ENCODE results near the gene GLCCI1.

The GLCCI1 gene

DNA sequence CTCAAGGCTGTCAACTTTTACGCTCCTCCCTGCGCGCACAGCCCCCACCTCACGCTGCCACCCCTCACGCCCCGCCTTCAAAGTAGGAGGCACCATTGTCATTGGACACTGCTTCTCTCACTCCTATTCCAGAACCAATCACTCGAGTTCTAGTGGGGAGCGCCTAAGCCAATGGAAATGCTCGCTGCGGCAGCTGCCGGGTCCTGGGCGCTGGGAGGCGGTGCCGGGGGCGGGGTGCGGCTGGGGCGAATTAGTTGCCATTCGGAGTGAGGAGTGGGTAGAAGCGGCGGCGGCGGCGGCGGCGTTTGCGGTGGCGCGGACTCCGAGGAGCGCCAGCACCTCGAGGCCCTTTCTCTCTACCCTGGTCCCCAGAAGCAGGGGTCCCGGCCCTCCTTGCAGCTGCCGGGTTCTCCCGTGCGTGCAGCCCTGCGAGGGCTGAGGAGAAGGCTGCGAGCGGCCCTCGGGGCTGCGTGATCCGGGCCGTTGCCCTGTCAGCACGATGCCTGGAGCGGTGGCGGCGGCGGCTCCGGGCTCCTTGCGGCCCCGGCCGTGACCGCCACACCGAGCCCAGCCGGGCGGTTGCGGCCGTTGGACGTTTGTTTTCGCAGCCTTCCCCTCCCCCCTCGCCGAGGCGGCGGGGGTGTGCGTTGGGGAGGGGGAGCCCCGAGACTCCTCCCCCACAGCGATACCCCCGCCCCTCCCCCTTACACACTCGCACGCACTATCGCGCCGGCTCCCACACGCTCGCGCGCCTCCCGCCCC, at the start of gene GLCCI1:
GLCCI1 (plus strand) TSS at position 253 of the 762 bp plus-strand sequence. CDS start 555 bp downstream, outside the sequence.
- DNase-seq (ENCODE audit: low spot score) = peak; percentile 92

DNA sequence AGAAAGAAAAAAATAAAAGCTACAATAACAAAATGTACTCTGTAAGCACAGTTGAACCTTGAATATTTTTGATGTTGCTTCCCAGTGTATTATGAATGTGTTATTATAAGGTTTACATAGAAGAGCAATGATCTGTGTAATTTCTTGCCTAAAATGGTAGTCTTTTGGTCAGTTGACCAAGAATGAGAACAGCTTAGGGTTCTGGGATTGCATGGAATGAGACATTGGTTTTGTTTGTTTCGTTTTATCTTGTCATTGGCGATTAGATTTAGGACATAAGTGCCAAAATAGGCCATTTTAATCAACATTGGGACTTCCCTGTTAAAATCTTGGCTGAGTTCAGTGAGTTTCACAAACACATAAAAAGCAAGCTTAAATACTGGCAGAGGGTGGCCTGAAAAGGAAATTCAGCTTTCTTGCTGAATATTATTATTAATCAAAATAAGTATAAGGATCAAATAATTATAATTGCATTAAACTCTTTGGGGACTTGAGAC, 49.1 kb upstream of the GLCCI1 start:
- no peak for DNase-seq (ENCODE audit: low spot score)

DNA sequence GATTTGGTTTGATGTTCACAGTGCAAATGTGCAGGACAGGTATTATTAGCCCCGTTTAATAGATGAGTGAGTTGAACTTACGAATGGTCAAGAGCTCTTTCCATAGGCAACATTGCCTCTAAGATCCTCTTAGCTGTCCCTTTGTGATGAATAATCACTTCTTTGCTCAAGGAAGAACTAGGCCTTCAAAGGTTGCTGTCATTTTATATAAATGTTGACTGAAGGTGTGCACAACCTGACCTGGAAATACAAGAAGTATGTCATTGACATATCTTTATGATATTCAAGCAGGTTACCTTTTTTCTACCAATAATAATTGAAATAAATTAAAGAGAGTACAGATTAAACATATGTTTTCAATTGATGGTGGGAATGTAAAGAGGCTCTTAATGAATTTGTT, 48.5 kb upstream of the GLCCI1 start:
- no peak for DNase-seq (ENCODE audit: low spot score)

DNA sequence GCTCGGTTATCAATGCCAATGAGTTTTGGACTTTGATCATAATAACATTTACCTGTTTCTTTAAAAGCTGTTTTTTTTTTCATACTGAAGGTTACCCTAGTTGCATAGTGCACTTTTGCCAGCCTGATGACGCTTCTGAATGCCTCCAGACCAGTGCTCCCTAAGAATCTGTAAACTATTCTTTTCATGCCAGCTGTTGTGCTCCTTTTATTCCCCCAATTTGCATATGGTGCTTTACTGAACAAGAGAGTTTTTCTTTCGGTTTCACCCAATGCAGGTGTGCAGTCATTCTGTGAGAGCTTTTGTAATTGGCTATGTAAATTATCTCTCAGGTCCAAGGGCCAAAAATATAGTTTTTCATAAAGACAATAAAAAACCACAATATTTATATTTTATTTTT, 48.1 kb upstream of the GLCCI1 start:
- DNase-seq (ENCODE audit: low spot score) = no peak

DNA sequence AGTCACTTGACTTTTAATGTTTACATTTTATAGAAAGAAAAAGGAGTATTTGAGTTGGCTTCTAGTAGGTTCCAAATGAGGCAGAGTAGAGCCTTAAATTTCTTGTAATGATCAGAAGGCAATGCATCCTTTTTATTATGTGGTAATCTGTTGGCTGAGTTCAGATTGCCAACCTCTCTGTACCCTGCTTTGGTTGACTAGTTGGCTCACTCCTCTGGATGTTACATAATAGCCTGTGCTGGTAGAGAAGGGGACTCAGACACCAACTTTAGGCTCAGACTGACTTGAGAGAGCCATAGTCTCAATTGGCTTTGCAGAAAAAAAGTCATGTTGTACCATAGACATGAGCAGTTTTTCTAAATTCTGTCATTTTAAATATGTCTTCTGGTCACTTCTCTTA, 46.8 kb upstream of the GLCCI1 start:
- DNase-seq (ENCODE audit: low spot score) = no peak

DNA sequence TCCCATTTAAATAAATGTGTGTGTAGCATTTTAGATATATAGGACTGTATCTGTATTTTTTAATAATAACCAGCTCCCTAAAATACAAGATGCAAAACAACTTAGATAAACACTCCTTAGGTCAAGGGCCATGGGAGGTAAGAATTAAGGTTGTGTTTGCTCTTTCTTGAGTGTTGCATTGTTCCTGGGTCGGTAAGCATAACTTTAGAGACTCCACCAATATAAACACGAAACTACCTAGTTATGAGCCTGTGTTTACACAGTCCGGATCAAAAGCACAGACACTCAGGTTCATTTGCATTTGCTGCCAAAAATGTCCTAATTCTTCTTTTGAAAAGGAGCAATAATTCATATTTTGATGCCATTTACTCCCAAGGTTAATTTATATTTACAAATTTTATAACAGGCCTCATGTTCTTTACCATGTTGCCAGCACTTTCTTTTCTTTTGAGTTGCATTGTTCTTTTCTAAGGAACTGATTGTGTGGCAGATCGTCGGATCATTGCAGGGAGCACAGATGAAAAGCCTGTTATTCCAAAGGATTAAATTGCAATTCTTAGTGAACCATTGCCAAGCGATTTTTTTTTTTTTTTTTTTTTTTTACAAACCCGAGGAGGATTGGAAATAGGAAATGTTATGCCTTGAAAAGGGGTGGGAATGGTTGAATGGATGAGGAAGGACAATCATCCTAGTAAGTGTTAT, 45.8 kb upstream of the GLCCI1 start:
- DNase-seq (ENCODE audit: low spot score) = peak; percentile 40

DNA sequence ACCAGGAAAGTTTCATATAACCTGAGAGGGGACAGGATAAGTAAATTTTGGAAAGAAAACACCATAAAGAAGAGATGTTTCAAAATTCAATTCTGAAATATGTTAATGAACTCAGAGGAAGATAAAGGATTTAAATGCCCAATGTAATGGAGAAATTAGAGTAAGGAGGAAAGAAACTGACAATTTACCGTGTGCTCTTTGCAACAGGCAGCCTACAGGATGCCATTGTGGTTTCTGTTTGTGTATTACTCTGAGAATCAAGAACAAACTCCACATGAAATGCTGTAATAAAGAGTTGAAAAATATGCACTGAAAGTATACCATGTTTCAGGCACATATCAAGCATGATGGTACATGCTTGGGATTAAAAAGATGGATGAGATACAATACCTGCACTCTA, 44.8 kb upstream of the GLCCI1 start:
- no peak for DNase-seq (ENCODE audit: low spot score)

DNA sequence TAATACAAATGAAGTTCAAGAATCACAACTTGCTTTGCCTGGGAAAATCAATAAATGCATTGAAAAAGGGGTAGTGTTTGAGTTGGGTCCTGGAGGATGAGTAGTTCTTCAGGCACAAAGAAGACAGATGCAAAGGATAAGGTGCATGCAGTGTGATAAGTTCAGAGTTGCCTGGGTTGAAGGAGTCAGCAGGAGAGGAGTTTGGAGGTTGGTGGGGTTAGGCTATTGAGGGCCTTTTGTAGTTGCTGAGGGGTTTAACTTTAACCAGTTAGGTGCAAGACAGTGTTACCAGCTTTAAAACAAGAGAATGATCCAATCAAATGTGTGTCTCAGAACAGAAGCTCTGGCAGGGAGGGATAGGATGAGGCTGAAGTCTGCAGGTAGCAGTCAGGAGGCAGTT, 44.3 kb upstream of the GLCCI1 start:
- DNase-seq (ENCODE audit: low spot score) = no peak

DNA sequence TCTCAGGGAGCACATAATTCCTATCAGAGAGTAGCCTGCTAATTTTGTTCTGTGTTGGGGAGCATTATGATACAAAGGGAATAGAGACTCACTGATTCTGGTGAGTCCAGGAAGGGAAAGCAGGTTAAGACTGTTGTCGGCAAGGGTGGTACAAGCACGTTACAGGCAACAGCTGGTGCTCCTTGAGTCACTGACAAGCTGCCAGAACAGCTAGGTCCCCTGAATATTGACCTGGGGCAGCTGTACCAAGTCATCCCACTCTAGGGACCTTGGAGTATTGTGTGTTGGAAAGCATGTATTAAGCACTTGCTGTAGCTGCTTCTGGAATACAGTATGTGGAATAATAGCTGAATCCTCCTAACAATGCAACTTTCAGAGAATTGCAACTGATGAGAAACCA, 37.0 kb upstream of the GLCCI1 start:
- DNase-seq (ENCODE audit: low spot score) = no peak

DNA sequence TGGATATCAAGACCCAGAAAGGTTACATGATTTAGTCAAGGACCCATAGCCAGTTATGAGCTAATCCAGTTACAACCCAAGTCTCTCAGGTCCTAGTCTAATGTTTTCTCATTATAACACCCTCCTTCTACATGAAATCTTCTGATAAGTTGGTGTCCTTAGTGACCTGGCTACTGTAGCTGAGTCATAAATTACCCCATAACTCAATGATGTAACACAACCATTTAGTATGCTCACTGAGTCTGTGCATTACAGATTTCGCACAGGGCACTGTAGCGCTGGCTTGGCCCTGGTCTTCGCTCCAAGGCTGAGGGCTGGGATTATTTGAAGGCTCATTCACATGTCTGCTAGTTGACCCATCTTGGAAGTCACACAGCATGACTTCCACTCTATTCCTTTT, 36.0 kb upstream of the GLCCI1 start:
- DNase-seq (ENCODE audit: low spot score) = no peak

DNA sequence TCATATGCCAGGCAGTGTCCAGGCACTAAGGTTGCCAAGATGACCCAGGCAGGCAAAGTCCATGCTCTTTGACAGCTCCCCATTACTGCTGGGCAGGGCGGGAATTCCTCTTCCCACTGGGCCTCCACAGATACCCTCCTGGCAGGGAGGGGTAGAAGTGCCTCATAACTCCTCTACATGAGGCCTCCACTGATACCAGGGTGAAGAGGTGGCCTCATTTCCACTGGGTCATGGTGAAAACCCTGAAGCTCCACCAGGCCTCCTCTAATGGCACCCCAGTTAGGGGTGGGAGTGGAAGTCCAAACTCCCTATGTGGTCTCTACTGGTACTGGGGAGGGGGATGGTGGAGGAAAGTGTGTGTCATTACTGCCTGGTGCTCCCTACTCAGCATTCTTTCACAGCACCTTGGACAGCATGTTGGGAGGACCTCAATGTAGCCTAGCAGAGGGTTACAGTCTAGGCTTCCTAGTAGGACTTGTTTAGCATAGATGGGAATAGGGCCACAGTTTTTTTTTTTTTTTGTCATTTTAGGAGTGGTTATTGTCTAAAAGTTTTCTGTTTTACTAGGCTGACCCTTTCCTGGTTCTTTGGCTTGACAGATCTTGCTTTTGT, 34.6 kb upstream of the GLCCI1 start:
- DNase-seq (ENCODE audit: low spot score) = no peak

DNA sequence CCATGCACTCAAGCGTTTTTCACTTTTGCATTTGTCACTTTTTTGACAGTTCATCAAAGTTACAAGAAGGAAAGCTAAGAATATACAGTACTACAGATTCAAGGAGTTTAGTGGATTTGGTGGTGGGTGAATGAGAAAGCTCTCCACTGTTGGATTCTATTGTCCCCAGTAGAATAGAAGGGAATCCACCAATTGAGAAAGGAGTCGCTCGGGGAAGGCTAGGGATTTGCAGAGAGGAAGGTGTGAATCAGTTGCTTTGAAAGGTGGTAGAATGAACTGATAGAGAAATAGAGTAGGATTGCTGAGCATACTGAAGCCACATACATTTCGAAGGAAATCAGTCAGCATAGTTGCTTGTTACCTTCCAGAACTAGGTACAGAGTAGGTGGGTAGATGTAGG, 33.7 kb upstream of the GLCCI1 start:
- DNase-seq (ENCODE audit: low spot score) = no peak

DNA sequence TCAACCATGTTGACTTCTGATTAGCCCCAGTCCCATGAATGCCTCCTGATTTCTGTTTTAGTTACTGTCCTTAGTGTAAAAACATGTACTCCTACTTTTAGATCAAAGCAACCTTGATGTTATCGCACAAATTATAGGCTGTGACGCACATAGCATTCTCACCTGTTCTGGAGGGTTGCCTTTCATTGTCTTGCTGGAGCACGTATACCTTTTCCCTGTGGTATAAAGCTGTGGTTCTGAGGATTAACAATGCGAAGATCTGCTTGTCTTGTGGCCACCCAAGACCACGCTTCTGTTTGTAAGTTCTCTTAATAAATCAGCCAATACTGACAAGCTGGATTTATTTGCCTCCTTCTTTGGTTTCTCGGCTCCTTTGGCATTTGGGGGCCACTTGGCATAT, 30.1 kb upstream of the GLCCI1 start:
- no peak for DNase-seq (ENCODE audit: low spot score)

DNA sequence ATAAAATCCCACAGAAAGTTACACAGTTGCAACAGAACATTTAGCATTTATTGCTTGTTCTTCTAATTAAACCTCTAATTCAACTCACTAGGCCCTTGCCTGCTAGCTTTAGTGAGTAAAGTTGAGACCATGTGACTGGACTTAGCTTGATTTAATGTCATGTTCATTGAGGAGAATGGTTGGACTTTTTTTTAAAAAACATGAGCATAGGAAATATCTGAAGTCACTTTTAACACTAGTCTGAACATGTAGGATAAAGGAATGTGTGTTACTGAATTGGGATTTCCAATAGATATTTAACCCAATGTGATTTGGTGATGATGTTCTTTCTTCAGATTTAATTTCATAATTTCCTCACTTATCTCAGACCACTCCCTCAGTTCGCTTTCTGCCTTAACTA, 24.6 kb upstream of the GLCCI1 start:
- DNase-seq (ENCODE audit: low spot score) = no peak

DNA sequence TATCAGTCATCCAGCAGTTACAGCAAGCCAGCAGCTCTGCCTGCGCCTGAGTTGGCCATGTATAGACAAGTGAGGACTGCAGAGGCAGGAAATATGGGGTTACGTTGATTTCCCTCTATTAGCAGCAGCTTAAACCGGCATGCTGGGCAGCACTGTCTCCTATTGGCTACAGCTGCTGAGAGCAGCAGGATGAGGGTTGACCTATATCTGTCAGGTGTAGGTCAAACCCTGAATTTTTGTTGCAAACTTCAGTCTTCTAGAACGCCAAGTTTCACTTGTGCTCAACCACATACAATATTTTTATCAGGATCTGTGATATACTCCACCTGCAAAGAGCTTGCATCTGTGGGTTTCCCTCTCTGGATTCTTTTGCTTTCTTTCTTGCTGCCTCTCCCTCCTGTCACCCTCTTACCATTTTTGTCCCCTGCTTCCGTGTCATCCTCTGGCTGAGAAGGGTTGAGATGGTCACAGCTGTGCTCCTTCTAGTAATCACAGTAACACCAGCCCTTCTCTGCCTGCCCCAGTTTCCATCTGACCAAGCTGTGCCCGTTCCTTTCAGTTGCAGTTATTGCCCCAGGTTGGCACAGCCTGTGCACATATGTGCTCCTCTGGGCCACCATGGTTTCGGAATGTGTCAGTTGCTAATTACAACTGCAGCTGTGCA, 23.8 kb upstream of the GLCCI1 start:
- no peak for DNase-seq (ENCODE audit: low spot score)

DNA sequence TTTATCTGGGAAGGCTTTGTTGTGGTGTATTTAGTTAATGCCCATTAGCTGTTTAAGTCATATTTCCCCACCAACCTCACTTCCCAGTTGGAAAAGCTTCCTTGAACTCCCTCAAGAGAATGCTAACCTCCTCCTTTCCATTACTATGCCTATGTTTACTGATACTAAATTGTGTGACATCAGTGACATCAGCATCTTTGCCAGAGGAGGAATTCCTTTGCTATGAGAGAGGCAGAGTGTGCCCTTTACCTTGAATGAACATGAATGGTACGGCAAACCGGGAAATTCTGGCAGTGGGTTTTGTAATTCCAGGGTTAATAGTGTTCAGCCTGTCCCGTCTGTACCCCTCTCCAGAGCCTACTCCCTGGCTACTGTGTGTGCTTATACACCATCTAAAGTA, 22.1 kb upstream of the GLCCI1 start:
- no peak for DNase-seq (ENCODE audit: low spot score)

DNA sequence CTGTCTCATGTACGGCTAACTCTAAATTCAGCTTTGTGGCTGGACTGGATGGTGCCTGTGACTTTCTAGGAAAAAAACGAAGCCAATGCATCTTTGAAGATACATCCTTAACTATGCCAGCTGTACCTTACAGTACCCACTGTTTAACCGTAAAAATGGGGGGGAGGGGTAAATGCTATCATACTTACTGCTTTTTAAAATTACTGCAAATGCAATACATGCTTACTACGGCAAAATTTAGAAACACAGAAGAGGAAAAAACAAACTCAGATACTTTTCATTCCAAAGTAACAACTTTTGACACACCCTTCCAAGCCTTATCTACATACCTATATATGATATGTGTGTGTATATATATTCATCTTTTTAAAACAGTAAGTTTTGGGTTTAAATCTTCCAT, 20.4 kb upstream of the GLCCI1 start:
- DNase-seq (ENCODE audit: low spot score) = no peak

DNA sequence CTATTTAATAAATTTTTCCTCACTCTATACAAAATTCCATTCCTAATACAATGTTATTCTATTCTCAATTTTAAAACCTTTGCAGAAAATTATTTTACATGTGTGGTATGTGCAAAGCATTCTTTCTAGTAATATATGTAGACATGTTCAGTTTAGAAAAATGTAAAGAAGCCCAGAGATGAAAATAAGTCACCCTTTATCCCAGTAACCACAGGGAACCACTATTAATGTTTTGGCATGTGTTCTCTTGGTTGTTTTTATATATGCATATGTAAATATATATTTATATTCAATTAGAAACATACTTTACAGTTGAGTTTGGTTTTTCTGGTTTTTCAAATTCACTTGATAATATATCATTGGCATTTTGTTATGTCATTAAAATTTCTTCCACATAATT, 14.8 kb upstream of the GLCCI1 start:
- DNase-seq (ENCODE audit: low spot score) = no peak

DNA sequence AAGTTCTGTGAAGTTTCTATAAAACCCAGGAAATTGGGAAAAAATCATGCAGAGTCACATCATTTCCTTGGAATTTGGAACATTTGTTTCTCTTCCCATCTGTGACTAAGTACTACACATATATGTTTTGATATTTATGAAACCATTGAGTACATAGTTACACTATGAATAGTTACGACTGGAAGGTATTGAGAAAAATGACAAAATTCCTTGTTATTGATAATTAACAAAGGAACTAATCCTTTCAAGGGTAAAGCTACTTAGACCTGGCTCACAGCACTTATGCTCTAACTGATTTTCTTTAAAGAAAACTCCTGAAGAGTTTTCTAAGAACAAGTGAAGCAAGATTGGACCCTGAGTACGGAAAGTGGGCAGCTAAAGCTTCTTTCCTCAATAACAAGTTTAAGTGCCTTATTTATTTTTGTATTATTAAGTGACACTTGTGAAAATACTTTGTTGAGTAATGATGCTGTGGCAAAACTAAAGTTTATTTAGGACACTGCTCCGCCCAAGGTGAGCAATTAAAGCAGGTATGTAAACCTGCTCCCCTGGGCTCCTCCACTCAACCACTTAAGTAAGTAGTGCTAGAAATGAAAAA, 12.0 kb upstream of the GLCCI1 start:
- DNase-seq (ENCODE audit: low spot score) = no peak

DNA sequence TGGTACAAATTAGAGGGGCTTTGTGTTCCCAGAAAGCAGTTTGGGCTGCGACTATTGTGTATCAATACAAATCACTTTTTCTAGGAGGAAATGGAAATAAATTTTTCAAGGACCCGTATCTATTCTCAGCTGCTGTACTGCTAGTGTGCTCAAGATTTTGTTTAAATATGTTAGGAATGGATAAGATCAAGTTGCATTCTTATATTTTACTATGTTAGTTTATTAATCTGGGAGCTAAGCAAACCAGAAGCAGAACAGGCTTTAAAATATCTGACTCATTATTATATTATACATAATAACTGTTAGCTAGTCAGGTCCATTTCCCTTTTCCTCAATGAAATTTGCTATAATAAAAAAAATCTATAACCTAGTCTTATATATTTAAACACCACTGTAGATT, 11.1 kb upstream of the GLCCI1 start:
- no peak for DNase-seq (ENCODE audit: low spot score)

DNA sequence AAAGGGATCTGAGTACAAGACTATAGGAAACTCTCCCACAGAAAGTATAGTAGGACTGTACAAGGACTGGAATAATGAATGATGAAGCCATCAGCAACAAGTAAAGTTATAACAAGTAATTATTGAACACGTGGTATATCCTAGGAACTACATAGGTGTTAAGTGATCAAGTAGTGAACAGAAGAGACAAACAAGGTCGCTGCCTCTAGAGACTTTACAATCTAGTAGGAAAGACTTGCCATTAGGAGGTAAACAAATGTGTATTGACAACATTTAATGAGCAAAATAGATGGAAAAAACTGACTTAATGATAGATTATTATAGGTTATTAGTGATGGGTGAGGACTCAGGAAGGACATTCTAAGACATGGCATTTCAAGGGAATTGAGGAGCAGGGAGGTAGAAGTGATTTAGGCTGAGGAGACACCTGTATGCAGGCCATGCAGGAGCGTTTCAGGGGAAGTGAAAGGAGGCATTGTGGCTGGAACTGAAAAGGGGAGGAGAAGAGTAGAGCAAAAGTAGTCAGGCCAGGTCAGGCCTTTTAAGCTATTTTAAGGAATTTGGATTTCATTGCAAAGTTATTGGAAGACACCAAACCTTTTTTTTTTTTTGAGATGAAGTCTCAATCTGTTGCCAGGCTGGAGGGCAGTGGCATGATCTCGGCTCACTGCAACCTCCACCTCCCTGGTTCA, 8.5 kb upstream of the GLCCI1 start:
- DNase-seq (ENCODE audit: low spot score) = no peak

DNA sequence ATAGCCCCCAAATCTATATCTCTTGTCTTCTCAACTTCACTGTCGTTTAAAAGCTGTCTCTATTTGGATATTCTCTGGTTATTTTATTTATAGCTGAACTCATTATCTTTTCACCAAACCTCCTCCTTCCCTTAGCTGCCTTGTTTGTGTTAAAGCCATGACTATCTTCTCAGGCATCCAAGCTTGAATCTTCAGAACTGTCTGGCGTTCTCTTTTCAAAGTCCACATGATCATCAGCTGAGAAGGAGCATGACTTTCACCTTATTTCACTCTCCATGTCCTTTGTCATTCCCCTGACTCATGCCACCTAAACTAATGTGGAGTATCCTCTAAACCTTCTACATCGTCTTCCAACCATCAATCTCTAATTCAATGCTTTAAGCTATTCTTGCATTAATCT, 5.7 kb upstream of the GLCCI1 start:
- no peak for DNase-seq (ENCODE audit: low spot score)

Data from D341Med (cell line).